ENCODE results near the gene CFAP74. TPM values are rescaled to one million over a fixed set of nuclear protein-coding genes. Genes with fewer than 3 reads are reported as not detected.

The CFAP74 gene
- total and polyA plus RNA-seq, 11 donors: 0.03 to 0.33 (median 0.07) TPM; not detected in 8

- TF ChIP-seq CTCF (IDR thresholded peaks at IDR 0.05): no peak
- no peak for TF ChIP-seq POLR2A (IDR thresholded peaks at IDR 0.05)
- Histone ChIP-seq H3K4me1 (peaks cover 25 to 100% (median 90%) of the 10 kb centered on the region in 12 donors), H3K9me3 (no peaks in the 10 kb centered on the region), H3K27me3 (no peaks in the 10 kb centered on the region), H3K27ac (no peak overlapping the region), H3K4me3 (no peak overlapping the region), H3K36me3 (peaks cover 0 to 53% (median 3%) of the 10 kb centered on the region in 9 donors)
- ATAC-seq (no peak), DNase-seq (no peak)
- intact Hi-C loops (cut with DNase I): no loop called here
- WGBS, 4 donors: 71 to 77% (median 75%) methylated on average over 4 to 5 of the region's 5 CpGs
Measured at GRCh38 chr1:1877865-1878436, 125.6 kb downstream of the CFAP74 start.

GRCh38 chr1:1876335-1876930 lies 127.2 kb downstream of the CFAP74 start:
- ATAC-seq: no peak
- H3K27ac ChIP-seq: no peak overlapping the region

GRCh38 chr1:1875932-1876331 lies 127.7 kb downstream of the CFAP74 start:
- no peak for DNase-seq
- 55 to 93% (median 67%) methylated on average over 1 of the region's 1 CpG for WGBS, 4 donors
- no peaks in the 10 kb centered on the region for H3K27me3 ChIP-seq
- no peak for ATAC-seq
- peaks cover 0 to 62% (median 3%) of the 10 kb centered on the region in 9 donors for H3K36me3 ChIP-seq
- H3K9me3 ChIP-seq: no peaks in the 10 kb centered on the region
- H3K4me1 ChIP-seq: peaks cover 31 to 100% (median 91%) of the 10 kb centered on the region in 12 donors
- TF ChIP-seq POLR2A (IDR thresholded peaks at IDR 0.05): no peak
- TF ChIP-seq CTCF (IDR thresholded peaks at IDR 0.05): no peak
- no peak overlapping the region for H3K4me3 ChIP-seq
- H3K27ac ChIP-seq: no peak overlapping the region
- intact Hi-C loops (cut with DNase I): no loop called here

More at GRCh38 chr1:1876335-1876930, 127.2 kb downstream of the CFAP74 start:
- H3K36me3 ChIP-seq: peaks cover 0 to 62% (median 3%) of the 10 kb centered on the region in 9 donors
- peak in 1 of 5 donors; percentile 5 for DNase-seq
- peaks cover 33 to 100% (median 90%) of the 10 kb centered on the region in 12 donors for H3K4me1 ChIP-seq
- H3K4me3 ChIP-seq: no peak overlapping the region
- intact Hi-C loops (cut with DNase I): no loop called here
- no peaks in the 10 kb centered on the region for H3K9me3 ChIP-seq
- WGBS, 4 donors: 67 to 72% (median 70%) methylated on average over 11 of the region's 11 CpGs
- H3K27me3 ChIP-seq: no peaks in the 10 kb centered on the region
- TF ChIP-seq CTCF (IDR thresholded peaks at IDR 0.05) (no peak), POLR2A (IDR thresholded peaks at IDR 0.05) (no peak)

- DNase-seq: no peak
- ATAC-seq: no peak
- no peak for TF ChIP-seq POLR2A (IDR thresholded peaks at IDR 0.05)
- TF ChIP-seq CTCF (IDR thresholded peaks at IDR 0.05): no peak
- Histone ChIP-seq H3K27me3 (no peaks in the 10 kb centered on the region), H3K9me3 (no peaks in the 10 kb centered on the region), H3K4me3 (no peak overlapping the region), H3K36me3 (peaks cover 0 to 62% (median 3%) of the 10 kb centered on the region in 9 donors), H3K27ac (no peak overlapping the region), H3K4me1 (peaks cover 25 to 99% (median 90%) of the 10 kb centered on the region in 12 donors)
- WGBS, 4 donors: 94 to 97% (median 96%) methylated on average over 7 of the region's 7 CpGs
- intact Hi-C loops (cut with DNase I): no loop called here
Measured at GRCh38 chr1:1874901-1875300, 128.7 kb downstream of the CFAP74 start.

All from heart left ventricle (tissue), 16 donors.